GM12891 (cell line): ENCODE results near the gene KCNS1.
A peak's percentile ranks its signal among the peaks of the same experiment; 100 is the strongest.

Source experiments
- DNase-seq: peaks from one replicate; pipeline ENCODE4 v3.0.0; 2011; ENCODE audit warnings: low spot score; ENCODE audit not compliant: insufficient read length
- FAIRE-seq: peaks from 2 replicates; lab custom pipeline; 2011; peaks lifted over from hg19 to GRCh38; lab: Jason Lieb, UNC
- PAX5 ChIP-seq: IDR thresholded peaks from 2 replicates; pipeline ENCODE4 v1.6.1; 2011; ENCODE audit warnings: low read length, moderate library complexity, mild to moderate bottlenecking; ENCODE audit not compliant: insufficient read depth, severe bottlenecking
- POLR2A ChIP-seq: IDR thresholded peaks from 2 replicates; pipeline ENCODE4 v1.6.1; 2011; ENCODE audit warnings: low read depth, low read length, control low read depth
- POLR2AphosphoS5 ChIP-seq: IDR thresholded peaks from 2 replicates; pipeline ENCODE4 v1.6.1; 2011; ENCODE audit warnings: low read depth, low read length, control low read depth
- POU2F2 ChIP-seq: IDR thresholded peaks from 2 replicates; pipeline ENCODE4 v1.6.1; 2011; ENCODE audit warnings: low read depth, mild to moderate bottlenecking, control low read depth, low read length, moderate library complexity
- SPI1 ChIP-seq: IDR thresholded peaks from 2 replicates; pipeline ENCODE4 v1.6.1; 2011; ENCODE audit warnings: low read depth, low read length, control low read depth
- TAF1 ChIP-seq: IDR thresholded peaks from 2 replicates; pipeline ENCODE4 v1.6.1; 2011; ENCODE audit warnings: low read depth, low read length, control low read depth

Gene KCNS1

DNA sequence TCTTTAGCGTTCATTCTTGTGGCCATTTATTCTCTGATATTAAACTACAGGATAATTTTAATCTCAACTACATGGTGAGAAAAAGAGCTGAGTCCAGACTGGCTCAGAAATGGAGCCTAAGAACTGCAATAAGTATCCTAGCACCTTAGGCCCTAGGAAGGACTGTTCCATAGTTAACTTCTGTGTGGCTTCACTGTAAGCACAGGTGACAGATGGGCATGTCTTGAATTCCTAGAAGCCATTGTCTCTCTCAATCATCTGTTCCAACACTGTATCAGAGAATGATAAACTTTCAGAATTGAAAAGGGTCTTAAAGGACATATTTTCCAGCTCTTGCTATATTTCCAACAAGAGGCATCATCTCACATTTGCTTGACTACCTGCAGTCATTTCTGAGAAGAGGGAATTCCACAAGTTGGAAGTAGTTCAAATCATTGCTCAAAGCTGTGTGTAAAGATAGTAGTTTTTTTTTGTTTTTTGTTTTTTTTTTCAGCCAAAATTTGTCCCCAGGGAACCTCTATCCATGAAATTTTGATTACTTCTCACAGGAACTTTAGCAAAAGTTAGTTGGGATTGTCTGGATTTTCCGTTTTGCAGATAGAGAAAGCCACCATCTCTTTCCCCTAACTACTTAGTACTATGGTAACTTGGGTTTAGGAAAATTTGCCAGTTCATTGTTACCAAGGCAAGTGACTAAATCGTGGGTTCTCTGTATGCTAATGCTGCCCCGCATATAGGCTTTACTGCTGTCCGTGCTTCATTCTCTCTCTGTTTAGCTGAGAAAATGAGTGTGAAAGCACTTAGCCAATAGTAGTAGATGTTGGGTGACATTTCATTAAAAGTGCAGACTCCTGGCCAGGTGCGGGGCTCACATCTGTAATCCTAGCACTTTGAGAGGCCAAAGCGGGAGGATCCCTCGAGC lies 47.2 kb downstream of the KCNS1 start:
- no peak for DNase-seq

DNA sequence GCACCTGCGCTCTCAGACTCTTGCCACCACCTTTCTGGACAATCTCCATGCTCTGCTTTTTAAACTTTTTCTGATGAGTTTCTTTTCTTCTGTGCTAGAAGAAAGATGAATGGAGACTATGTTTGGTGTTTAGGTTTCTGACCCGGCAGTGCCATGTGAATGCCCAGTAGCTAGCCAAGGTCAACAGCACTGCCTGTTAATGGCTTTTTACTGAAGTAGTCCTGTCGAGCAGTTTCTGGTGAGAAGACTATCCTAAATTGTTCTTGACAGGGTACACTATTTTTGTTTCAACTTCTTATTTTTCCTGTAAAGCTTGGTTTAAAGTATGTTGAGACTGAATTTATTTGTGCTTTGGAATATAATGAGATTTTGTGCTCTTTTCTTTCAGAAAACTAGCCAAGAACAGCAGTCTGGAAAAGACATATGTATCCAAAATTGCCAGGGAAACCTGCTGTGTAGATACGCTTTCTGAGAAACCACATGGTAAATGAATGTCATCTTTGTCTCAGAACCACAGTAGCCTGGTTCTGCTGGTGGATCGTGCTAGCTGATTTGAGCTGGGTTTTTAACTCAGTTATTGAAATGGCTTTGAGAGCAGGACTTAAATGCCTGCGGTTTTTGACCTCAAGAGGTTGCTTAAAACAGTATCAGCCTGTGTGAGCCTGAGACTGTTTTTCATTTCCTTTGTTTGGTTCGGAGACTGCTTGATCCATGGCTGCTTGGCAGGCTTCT lies 48.1 kb downstream of the KCNS1 start:
- peak; percentile 26 for DNase-seq
- FAIRE-seq = peak; percentile 76
- TF ChIP-seq SPI1 (0 out of 2 replicates have a peak, but pooled peaks have one; percentile 16), POU2F2 (no peak), POLR2AphosphoS5 (no peak)

More for the DNA sequence above, 47.2 kb downstream of the KCNS1 start:
- no peak for FAIRE-seq
- TF ChIP-seq POU2F2 = no peak
- TF ChIP-seq SPI1 = no peak
- no peak for TF ChIP-seq PAX5
- TF ChIP-seq TAF1 = no peak
- TF ChIP-seq POLR2A = no peak
- TF ChIP-seq POLR2AphosphoS5 = no peak

DNA sequence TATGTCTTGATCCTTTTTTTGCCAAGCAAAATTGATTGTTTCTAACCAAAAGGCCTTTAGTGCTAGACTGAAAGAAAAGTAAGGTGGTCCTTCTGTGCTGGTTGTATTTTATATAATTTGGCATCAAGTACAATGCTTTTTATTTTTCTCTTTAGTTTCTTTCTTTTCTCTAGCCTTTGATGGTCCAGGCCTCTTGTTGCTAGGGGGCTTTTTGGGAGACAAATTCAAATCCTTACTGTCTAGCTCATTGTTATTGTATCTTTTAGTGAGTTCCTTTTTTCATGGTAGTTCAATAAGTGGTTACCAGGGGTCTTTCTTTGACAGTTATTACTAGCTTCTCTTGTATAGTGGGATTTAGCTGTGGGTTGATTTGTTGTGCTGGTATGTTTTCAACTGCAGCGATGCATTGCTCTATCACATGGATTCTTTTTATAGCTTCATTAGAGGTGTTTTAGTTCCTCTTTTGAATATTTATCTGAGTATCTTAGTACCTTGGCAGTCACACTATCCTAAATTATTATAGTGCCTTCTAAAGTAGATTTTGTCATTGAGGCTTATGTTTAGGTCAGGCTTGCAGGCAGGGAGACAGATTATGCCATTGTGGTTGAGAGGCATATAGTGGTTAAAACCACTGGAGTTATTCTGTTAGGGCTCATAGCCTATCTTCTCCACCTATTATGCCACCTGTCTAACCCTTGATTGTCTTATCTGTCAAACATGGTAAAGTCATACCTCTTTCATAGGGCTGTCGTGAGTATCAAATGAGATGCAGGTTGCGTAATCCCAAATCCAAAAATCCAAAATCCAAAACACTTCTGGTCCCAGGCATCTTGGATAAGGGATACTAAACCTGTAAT lies 49.5 kb downstream of the KCNS1 start:
- DNase-seq (no peak), FAIRE-seq (peak; percentile 75)
- TF ChIP-seq POLR2AphosphoS5 = no peak

DNA sequence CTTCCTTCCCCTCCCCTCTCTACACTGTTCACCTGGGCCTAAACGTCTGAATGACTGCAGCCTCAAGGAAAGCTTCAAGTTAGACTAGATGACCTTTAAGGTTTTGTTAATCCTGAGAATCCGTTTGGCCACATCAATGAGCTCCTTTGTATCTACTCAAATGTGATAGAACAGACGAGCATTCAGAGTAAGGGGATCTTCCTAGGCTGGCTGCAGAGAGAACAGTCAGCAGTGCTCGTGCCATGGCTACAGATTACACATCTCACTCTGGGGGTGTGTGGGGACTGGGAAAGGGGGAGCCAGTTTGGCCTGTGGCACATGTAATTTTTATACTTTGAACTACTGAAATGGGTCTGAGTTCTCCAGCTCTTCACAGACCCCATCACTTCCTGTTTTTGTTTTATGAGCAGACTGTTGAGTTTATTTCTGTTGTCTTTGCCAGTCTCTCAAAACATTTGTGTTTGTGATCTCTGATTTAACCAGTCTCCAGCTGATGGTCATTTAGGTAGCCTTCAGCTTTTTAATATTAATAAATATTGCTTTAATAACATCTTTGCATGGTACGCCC lies 50.9 kb downstream of the KCNS1 start:
- peak; percentile 56 for FAIRE-seq
- no peak for DNase-seq
- TF ChIP-seq PAX5 (no peak), SPI1 (peak; percentile 92), POU2F2 (no peak)

DNA sequence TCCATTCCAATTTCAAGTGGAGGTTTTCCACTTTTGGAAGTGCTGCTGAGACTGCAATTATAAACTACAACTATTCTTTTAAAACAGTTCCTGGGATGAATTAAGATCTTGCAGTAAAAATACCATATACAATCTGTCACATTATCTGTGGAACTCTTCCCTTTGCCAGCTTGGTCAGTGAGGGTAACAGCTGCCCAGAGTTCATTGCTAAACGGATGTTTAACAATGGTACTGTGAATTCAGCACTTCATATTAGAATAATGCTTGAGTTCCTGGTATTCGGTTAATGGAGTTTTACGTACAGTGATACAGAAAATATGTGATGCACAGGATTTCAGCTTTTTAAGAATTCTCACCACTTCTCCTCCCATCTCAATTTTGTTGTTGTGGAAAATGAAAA lies 51.5 kb downstream of the KCNS1 start:
- DNase-seq (no peak), FAIRE-seq (no peak)
- no peak for TF ChIP-seq POLR2AphosphoS5
- no peak for TF ChIP-seq POU2F2
- no peak for TF ChIP-seq SPI1
- no peak for TF ChIP-seq POLR2A
- no peak for TF ChIP-seq TAF1
- no peak for TF ChIP-seq PAX5

DNA sequence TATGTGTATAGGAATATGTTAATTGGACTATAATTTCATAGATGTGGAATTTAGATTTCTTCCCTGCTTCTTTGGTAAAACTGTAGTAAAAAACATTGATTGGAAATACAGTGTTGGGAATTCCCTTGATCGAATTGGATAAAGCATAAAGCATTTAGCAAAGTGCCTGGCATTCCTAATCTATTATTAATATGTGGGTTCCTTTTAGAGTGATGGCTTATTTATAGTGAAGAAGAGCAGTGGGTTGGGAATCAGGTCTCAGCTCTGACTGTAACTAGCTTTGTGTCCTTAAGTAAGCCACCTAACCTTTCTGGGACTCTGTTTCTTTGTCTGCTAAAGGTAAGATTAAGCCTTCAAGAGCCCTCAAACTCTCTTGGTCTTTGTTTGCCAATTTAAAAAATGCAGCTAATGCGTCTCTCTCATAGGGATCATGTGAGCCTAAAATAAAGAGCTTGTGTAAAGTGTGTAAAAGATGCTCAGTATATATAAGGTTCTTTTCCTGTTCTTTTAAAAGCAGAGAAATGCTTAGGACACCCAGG lies 53.3 kb downstream of the KCNS1 start:
- DNase-seq (no peak), FAIRE-seq (no peak)
- TF ChIP-seq POLR2AphosphoS5 (no peak), TAF1 (no peak), PAX5 (no peak), POU2F2 (no peak), SPI1 (no peak), POLR2A (no peak)

DNA sequence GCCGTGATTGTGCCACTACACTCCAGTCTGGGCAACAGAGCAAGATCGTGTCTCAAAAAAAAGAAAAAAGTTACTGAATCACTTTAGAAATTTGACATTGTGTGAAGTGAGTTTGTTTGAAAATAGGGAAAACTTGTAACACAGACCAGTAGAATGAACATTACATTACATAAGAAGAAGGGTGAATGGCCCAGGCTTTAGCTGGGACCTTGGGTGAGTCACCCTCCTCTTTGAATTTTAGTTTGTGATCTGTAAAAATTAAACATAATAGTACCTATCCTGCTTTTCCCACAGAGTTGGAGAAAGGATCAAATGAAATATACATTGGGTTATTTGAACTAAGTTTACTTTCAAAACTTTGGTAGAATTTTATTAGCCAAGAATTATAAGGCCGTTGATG lies 56.3 kb downstream of the KCNS1 start:
- TF ChIP-seq POU2F2 = no peak
- no peak for TF ChIP-seq SPI1
- TF ChIP-seq POLR2AphosphoS5 = no peak
- TF ChIP-seq PAX5 = no peak
- TF ChIP-seq TAF1 = no peak
- no peak for TF ChIP-seq POLR2A
- FAIRE-seq = no peak
- DNase-seq = no peak

DNA sequence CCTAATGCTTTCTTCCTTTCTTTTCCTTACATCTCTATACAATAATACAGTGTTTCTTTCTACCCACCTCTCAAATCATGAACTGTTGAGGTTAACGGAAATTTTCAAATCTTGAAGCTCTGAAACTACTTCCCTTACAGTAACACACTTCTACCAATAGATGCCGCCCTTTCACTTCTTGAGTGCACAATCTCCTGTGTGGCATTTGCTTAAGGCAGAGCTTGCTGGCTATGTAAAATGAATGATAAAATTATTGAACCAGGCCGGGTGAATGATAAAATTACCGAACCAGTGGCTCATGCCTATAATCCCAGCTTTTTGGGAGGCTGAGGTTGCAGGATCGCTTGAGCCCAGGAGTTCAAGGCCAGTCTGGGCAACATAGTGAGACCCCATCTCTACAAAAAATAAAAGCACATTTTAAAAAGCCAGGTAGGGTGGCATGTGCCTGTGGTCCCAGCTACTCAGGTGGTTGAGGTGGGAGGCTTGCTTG lies 56.8 kb downstream of the KCNS1 start:
- no peak for DNase-seq
- no peak for TF ChIP-seq POU2F2
- TF ChIP-seq POLR2AphosphoS5 = no peak
- TF ChIP-seq POLR2A = no peak
- TF ChIP-seq PAX5 = no peak
- no peak for TF ChIP-seq SPI1
- TF ChIP-seq TAF1 = no peak
- FAIRE-seq = peak; percentile 5

DNA sequence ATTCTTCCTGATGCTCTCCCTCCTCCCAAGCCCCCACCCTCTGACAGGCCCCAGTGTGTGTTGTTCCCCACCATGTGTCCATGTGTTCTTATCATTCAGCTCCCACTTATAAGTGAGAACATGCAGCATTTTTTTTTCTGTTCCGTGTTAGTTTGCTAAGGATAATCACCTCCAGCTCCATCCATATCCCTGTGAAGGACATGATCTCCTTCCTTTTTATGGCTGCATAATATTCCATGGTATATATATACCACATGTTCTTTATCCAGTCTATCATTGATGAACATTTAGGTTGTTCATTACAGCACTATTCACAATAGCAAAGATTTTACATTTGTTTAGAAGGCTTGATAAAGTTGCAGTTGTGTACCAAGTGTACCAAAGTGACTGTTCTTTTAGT lies 57.9 kb downstream of the KCNS1 start:
- no peak for DNase-seq
- no peak for FAIRE-seq
- TF ChIP-seq POLR2A (no peak), TAF1 (no peak), POU2F2 (no peak), POLR2AphosphoS5 (no peak), PAX5 (no peak), SPI1 (no peak)
